Measurements from ENCODE around the gene LHPP.

LHPP gene

GRCh38 chr10:124593431-124593985 is 131.9 kb downstream of the LHPP start:
- Histone ChIP-seq H3K4me3 (ENCODE audit: low read depth in 1 of 2, low read length in 1 of 2) (no peak overlapping the region), H3K27ac (no peak overlapping the region), H3K4me1 (ENCODE audit: control insufficient read depth in 1 of 2, insufficient read depth in 1 of 2, low read depth in 1 of 2, low read length in 1 of 2) (no peaks in the 10 kb centered on the region), H3K36me3 (no peaks in the 10 kb centered on the region), H3K9me3 (no peaks in the 10 kb centered on the region), H3K27me3 (peaks cover 18% of the 10 kb centered on the region)
- TF ChIP-seq, protein P1, sequence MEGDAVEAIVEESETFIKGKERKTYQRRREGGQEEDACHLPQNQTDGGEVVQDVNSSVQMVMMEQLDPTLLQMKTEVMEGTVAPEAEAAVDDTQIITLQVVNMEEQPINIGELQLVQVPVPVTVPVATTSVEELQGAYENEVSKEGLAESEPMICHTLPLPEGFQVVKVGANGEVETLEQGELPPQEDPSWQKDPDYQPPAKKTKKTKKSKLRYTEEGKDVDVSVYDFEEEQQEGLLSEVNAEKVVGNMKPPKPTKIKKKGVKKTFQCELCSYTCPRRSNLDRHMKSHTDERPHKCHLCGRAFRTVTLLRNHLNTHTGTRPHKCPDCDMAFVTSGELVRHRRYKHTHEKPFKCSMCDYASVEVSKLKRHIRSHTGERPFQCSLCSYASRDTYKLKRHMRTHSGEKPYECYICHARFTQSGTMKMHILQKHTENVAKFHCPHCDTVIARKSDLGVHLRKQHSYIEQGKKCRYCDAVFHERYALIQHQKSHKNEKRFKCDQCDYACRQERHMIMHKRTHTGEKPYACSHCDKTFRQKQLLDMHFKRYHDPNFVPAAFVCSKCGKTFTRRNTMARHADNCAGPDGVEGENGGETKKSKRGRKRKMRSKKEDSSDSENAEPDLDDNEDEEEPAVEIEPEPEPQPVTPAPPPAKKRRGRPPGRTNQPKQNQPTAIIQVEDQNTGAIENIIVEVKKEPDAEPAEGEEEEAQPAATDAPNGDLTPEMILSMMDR (IDR thresholded peaks at IDR 0.05), result no peak

DNA sequence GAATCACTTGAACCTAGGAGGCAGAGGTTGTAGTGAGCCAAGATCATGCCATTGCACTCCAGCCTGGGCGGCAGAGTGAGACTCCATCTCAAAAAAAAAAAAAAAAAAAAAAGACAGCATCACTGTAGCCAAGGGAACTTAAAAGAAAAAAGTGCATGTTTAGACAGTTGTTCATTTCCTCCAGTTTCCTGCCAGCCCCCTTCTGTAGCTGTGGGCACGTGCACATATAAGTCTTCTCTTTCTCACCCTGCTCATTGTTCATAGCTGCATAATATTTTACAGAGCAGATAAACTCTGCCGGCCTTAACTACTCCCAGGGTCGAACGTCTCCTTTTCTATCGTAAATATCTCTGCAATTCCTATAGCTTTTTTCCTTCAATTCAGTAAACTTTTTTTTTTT is 132.6 kb downstream of the LHPP start:
- Histone ChIP-seq H3K9me3 (no peaks in the 10 kb centered on the region), H3K27me3 (peaks cover 10% of the 10 kb centered on the region), H3K4me3 (ENCODE audit: low read depth in 1 of 2, low read length in 1 of 2) (no peak overlapping the region), H3K36me3 (no peaks in the 10 kb centered on the region), H3K4me1 (ENCODE audit: control insufficient read depth in 1 of 2, insufficient read depth in 1 of 2, low read depth in 1 of 2, low read length in 1 of 2) (no peaks in the 10 kb centered on the region), H3K27ac (no peak overlapping the region)
- TF ChIP-seq, protein P1 (IDR thresholded peaks at IDR 0.05), result no peak

GRCh38 chr10:124595143-124595883 is 133.7 kb downstream of the LHPP start:
- TF ChIP-seq, protein P1 (IDR thresholded peaks at IDR 0.05), result no peak
- Histone ChIP-seq H3K27me3 (no peaks in the 10 kb centered on the region), H3K27ac (no peak overlapping the region), H3K4me1 (ENCODE audit: control insufficient read depth in 1 of 2, insufficient read depth in 1 of 2, low read depth in 1 of 2, low read length in 1 of 2) (no peaks in the 10 kb centered on the region), H3K9me3 (no peaks in the 10 kb centered on the region), H3K4me3 (ENCODE audit: low read depth in 1 of 2, low read length in 1 of 2) (no peak overlapping the region), H3K36me3 (no peaks in the 10 kb centered on the region)

DNA sequence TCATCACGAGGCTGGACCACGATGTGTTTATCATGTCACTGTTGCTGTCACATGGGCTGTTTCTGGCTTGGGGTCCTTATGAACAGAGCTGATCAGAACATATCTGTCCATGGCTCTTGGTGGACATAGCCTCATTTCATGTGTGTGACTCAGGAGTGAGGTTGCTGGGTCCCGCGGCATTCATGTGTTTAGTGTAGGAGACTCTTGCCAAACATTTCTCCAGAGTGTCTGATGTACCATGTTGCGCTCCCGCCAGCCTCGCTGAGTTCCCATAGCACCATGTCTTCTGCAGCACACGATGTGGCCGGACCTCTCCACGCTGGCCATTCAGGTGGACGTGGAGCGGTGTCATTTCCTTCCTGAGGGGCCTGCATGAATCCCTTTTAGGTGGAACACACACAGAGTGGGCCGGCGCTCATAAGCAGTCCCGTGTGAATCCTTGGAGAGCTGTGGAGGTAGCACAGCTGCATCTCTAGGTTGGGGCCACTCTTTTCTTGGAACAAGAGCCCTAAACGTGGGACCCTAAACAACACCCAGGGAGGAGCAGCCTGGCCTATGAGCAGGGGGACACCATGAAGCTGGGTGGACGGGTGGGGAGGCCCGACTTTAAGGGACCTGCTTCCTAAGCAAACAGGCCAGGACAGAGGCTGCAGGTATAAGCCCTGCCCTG is 134.6 kb downstream of the LHPP start:
- no peaks in the 10 kb centered on the region for H3K4me1 ChIP-seq (ENCODE audit: control insufficient read depth in 1 of 2, insufficient read depth in 1 of 2, low read depth in 1 of 2, low read length in 1 of 2)

GRCh38 chr10:124596962-124597845 is 135.6 kb downstream of the LHPP start:
- no peak overlapping the region for H3K4me3 ChIP-seq (ENCODE audit: low read depth in 1 of 2, low read length in 1 of 2)
- no peaks in the 10 kb centered on the region for H3K9me3 ChIP-seq
- TF ChIP-seq, protein P1 (IDR thresholded peaks at IDR 0.05), result no peak
- H3K27me3 ChIP-seq, result no peaks in the 10 kb centered on the region
- H3K36me3 ChIP-seq, result no peaks in the 10 kb centered on the region
- H3K27ac ChIP-seq, result no peak overlapping the region
- no peaks in the 10 kb centered on the region for H3K4me1 ChIP-seq (ENCODE audit: control insufficient read depth in 1 of 2, insufficient read depth in 1 of 2, low read depth in 1 of 2, low read length in 1 of 2)

More for the DNA sequence above, 134.6 kb downstream of the LHPP start:
- H3K27me3 ChIP-seq, result no peaks in the 10 kb centered on the region
- no peak overlapping the region for H3K27ac ChIP-seq
- H3K9me3 ChIP-seq, result no peaks in the 10 kb centered on the region
- H3K4me3 ChIP-seq (ENCODE audit: low read depth in 1 of 2, low read length in 1 of 2), result no peak overlapping the region
- no peaks in the 10 kb centered on the region for H3K36me3 ChIP-seq
- TF ChIP-seq, protein P1 (IDR thresholded peaks at IDR 0.05), result no peak
